ENCODE data around the gene PCNX2. TPM values are rescaled to one million over a fixed set of nuclear protein-coding genes. Genes with fewer than 3 reads are reported as not detected.

PCNX2 gene
- total RNA-seq, 3 donors from 2014 or later (not counting 1 experiment from before 2014, with no cell fraction given) = 12.9 to 25.8 (median 16.0) TPM

GRCh38 chr1:232987046-232987773, 308.3 kb downstream of the PCNX2 start:
- Mint-ChIP-seq H3K36me3 (no peaks in the 10 kb centered on the region), H3K27ac (no peak overlapping the region), H3K27me3 (ENCODE audit: low read depth in 2 of 2) (no peaks in the 10 kb centered on the region), H3K4me3 (no peak overlapping the region), H3K9me3 (no peaks in the 10 kb centered on the region), H3K4me1 (no peaks in the 10 kb centered on the region)
- DNase-seq (no peak), ATAC-seq (no peak)
- no peaks in the 10 kb centered on the region for H3K4me1 ChIP-seq (ENCODE audit: control insufficient read depth, insufficient read depth, low read length)
- no peaks in the 10 kb centered on the region for H3K27me3 ChIP-seq (ENCODE audit: control insufficient read depth, insufficient read depth, low read length)
- no peak for TF ChIP-seq CTCF (IDR thresholded peaks at IDR 0.05)
- no peaks in the 10 kb centered on the region for H3K36me3 ChIP-seq (ENCODE audit: control insufficient read depth, insufficient read depth, low read length)
- no peak overlapping the region for H3K27ac ChIP-seq (ENCODE audit: low read length)
- no peak overlapping the region for H3K4me3 ChIP-seq (ENCODE audit: low read length)
- intact Hi-C loops (cut with micrococcal nuclease) = no loop called here
- H3K9me3 ChIP-seq (ENCODE audit: control insufficient read depth, insufficient read depth, low read length) = no peaks in the 10 kb centered on the region
- WGBS (ENCODE audit: insufficient coverage) = 93% methylated on average over 10 of the region's 11 CpGs

GRCh38 chr1:232986527-232986922, 309.0 kb downstream of the PCNX2 start:
- no peaks in the 10 kb centered on the region for H3K27me3 Mint-ChIP-seq (ENCODE audit: low read depth in 2 of 2)
- no peak for TF ChIP-seq CTCF (IDR thresholded peaks at IDR 0.05)
- H3K4me3 Mint-ChIP-seq = no peak overlapping the region
- Histone ChIP-seq H3K36me3 (ENCODE audit: control insufficient read depth, insufficient read depth, low read length) (no peaks in the 10 kb centered on the region), H3K9me3 (ENCODE audit: control insufficient read depth, insufficient read depth, low read length) (no peaks in the 10 kb centered on the region), H3K4me1 (ENCODE audit: control insufficient read depth, insufficient read depth, low read length) (no peaks in the 10 kb centered on the region), H3K27me3 (ENCODE audit: control insufficient read depth, insufficient read depth, low read length) (no peaks in the 10 kb centered on the region), H3K4me3 (ENCODE audit: low read length) (no peak overlapping the region), H3K27ac (ENCODE audit: low read length) (no peak overlapping the region)
- H3K4me1 Mint-ChIP-seq = no peaks in the 10 kb centered on the region
- DNase-seq (no peak), ATAC-seq (no peak)
- no peaks in the 10 kb centered on the region for H3K9me3 Mint-ChIP-seq
- intact Hi-C loops (cut with micrococcal nuclease) = no loop called here
- no peak overlapping the region for H3K27ac Mint-ChIP-seq
- no peaks in the 10 kb centered on the region for H3K36me3 Mint-ChIP-seq
- 100% methylated on average over 5 of the region's 5 CpGs for WGBS (ENCODE audit: insufficient coverage)

GRCh38 chr1:232985882-232986526, 309.5 kb downstream of the PCNX2 start:
- Histone ChIP-seq H3K4me3 (ENCODE audit: low read length) (no peak overlapping the region), H3K27me3 (ENCODE audit: control insufficient read depth, insufficient read depth, low read length) (no peaks in the 10 kb centered on the region), H3K27ac (ENCODE audit: low read length) (no peak overlapping the region), H3K9me3 (ENCODE audit: control insufficient read depth, insufficient read depth, low read length) (no peaks in the 10 kb centered on the region), H3K36me3 (ENCODE audit: control insufficient read depth, insufficient read depth, low read length) (no peaks in the 10 kb centered on the region), H3K4me1 (ENCODE audit: control insufficient read depth, insufficient read depth, low read length) (no peaks in the 10 kb centered on the region)
- Mint-ChIP-seq H3K36me3 (no peaks in the 10 kb centered on the region), H3K27ac (no peak overlapping the region), H3K27me3 (ENCODE audit: low read depth in 2 of 2) (no peaks in the 10 kb centered on the region), H3K4me1 (no peaks in the 10 kb centered on the region), H3K9me3 (no peaks in the 10 kb centered on the region), H3K4me3 (no peak overlapping the region)
- ATAC-seq = no peak
- TF ChIP-seq CTCF (IDR thresholded peaks at IDR 0.05) = no peak
- DNase-seq = no peak
- 97% methylated on average over 31 of the region's 31 CpGs for WGBS (ENCODE audit: insufficient coverage)
- intact Hi-C loops (cut with micrococcal nuclease) = no loop called here

Data from natural killer cell (primary cell).